A549 (cell line): ENCODE data around the gene POPDC2. TPM values are rescaled to one million over a fixed set of nuclear protein-coding genes. Genes with fewer than 3 reads are reported as not detected.
A peak's percentile ranks its signal among the peaks of the same experiment; 100 is the strongest.

Experiments
- ATAC-seq, 2 experiments: fragments of 200-7000 bp in 1 of 2; fragments of >200 bp in 1 of 2; cut with Nextera tagmentation in 1 of 2; cut with Tn5 transposase in 1 of 2; 3 replicates each; pipeline versions ENCODE4 v1.8.0 to v1.9.1; 2018 to 2020; ENCODE audit warnings: mild to moderate bottlenecking in 1 of 2, moderate library complexity in 1 of 2
- CTCF ChIA-PET: fragments of 300-600 bp; sonication (Branson Sonifier 250); formaldehyde crosslinking; extraction: SDS; loops from one replicate; lab custom pipeline; 2021; ENCODE audit warnings: antibody characterized with exemption, inconsistent platforms; lab: Yijun Ruan, JAX
- POLR2A ChIA-PET: fragments of 350-600 bp; formaldehyde crosslinking; extraction: SDS; loops from one replicate; lab custom pipeline; 2021; ENCODE audit warnings: antibody characterized with exemption, inconsistent platforms; lab: Yijun Ruan, JAX
- DNase-seq, 2 experiments: peaks; one replicate each; pipeline versions ENCODE4 v3.0.0 to v3.0.0-alpha.2; 2011 to 2016; ENCODE audit warnings: low read depth in 1 of 2, low spot score in 1 of 2
- FAIRE-seq: peaks from 2 replicates; lab custom pipeline; 2011; peaks lifted over from hg19 to GRCh38; lab: Jason Lieb, UNC
- H3K27ac ChIP-seq, 2 experiments: fragments of >200 bp; sonication (Bioruptor Twin); formaldehyde crosslinking; 3 replicates each; pipeline ENCODE4 v1.5.1; 2016 to 2017
- H3K4me1 ChIP-seq: fragments of >200 bp; sonication (Bioruptor Twin); formaldehyde crosslinking; 3 replicates; pipeline ENCODE4 v1.6.1; 2016
- H3K4me2 ChIP-seq: fragments of >200 bp; sonication (Bioruptor Twin); formaldehyde crosslinking; 3 replicates; pipeline ENCODE4 v1.6.1; 2016
- H3K4me3 ChIP-seq: fragments of >200 bp; sonication (Bioruptor Twin); formaldehyde crosslinking; 3 replicates; pipeline ENCODE4 v1.5.1; 2016
- H3K9me3 ChIP-seq: fragments of >200 bp; sonication (Bioruptor Twin); formaldehyde crosslinking; 3 replicates; pipeline ENCODE4 v1.6.1; 2016
- BHLHE40 ChIP-seq: IDR thresholded peaks from 2 replicates; pipeline ENCODE4 v1.6.1; 2012; ENCODE audit warnings: low read depth, low read length, inconsistent platforms
- CHD2 ChIP-seq: fragments of 150-350 bp; IDR thresholded peaks from 2 replicates; pipeline ENCODE4 v1.6.1; 2014; ENCODE audit warnings: low read length; ENCODE audit not compliant: partially characterized antibody
- EHF ChIP-seq: fragments of 250-450 bp; sonication (Bioruptor Pico); IDR thresholded peaks from 2 replicates; pipeline ENCODE4 v1.5.0; 2020; ENCODE audit warnings: mild to moderate bottlenecking
- ESRRA ChIP-seq: fragments of 150-350 bp; IDR thresholded peaks from 2 replicates; pipeline ENCODE4 v1.6.1; 2014; ENCODE audit warnings: mild to moderate bottlenecking, low read length, borderline replicate concordance
- FOSB ChIP-seq: fragments of 250-450 bp; sonication (Bioruptor Pico); IDR thresholded peaks from 2 replicates; pipeline ENCODE4 v1.5.0; 2020; ENCODE audit warnings: mild to moderate bottlenecking, moderate library complexity
- HEYL ChIP-seq: fragments of 250-450 bp; sonication (Bioruptor Pico); IDR thresholded peaks from 2 replicates; pipeline ENCODE4 v1.8.0; 2021; ENCODE audit warnings: mild to moderate bottlenecking, moderate library complexity
- JUNB ChIP-seq: fragments of >200 bp; sonication (Bioruptor Twin); formaldehyde crosslinking; IDR thresholded peaks from 2 replicates; pipeline ENCODE4 v1.6.1; 2016
- KDM1A ChIP-seq: fragments of 200-600 bp; sonication (generic); IDR thresholded peaks from 2 replicates; pipeline ENCODE4 v1.6.1; 2016; ENCODE audit warnings: low read depth, mild to moderate bottlenecking
- MYC ChIP-seq: IDR thresholded peaks from 2 replicates; pipeline ENCODE4 v1.6.1; 2012; ENCODE audit warnings: mild to moderate bottlenecking, inconsistent platforms, low read length, improper control_type of control experiment, borderline replicate concordance
- NPAS2 ChIP-seq: fragments of 250-450 bp; sonication (Bioruptor Pico); IDR thresholded peaks from 2 replicates; pipeline ENCODE4 v1.8.0; 2022; ENCODE audit warnings: mild to moderate bottlenecking, moderate library complexity, borderline replicate concordance
- POLR2A ChIP-seq: IDR thresholded peaks from 2 replicates; pipeline ENCODE4 v1.6.1; 2012; ENCODE audit warnings: mild to moderate bottlenecking, low read length
- POLR2AphosphoS2 ChIP-seq: conservative IDR thresholded peaks from 2 replicates; pipeline ENCODE4 v1.6.1; 2012; ENCODE audit warnings: low read length, improper control_type of control experiment, inconsistent platforms
- RAD21 ChIP-seq, 2 experiments: fragments of >200 bp in 1 of 2; sonication (Bioruptor Twin) in 1 of 2; formaldehyde crosslinking in 1 of 2; IDR thresholded peaks in 1 of 2; conservative IDR thresholded peaks in 1 of 2; 2 replicates in 1 of 2; 3 replicates in 1 of 2; pipeline ENCODE4 v1.6.1; 2012 to 2018; ENCODE audit warnings: inconsistent platforms in 1 of 2
- RARB ChIP-seq: fragments of 250-450 bp; sonication (Bioruptor Pico); IDR thresholded peaks from 2 replicates; pipeline ENCODE4 v1.8.0; 2021; ENCODE audit warnings: mild to moderate bottlenecking, moderate library complexity
- RFX5 ChIP-seq: fragments of 450-650 bp; IDR thresholded peaks from 2 replicates; pipeline ENCODE4 v1.7.1; 2014; ENCODE audit warnings: antibody characterized with exemption, mild to moderate bottlenecking, moderate library complexity
- ZFP36 ChIP-seq: fragments of 450-650 bp; IDR thresholded peaks from 2 replicates; pipeline ENCODE4 v1.6.1; 2014; ENCODE audit warnings: borderline replicate concordance; ENCODE audit not compliant: partially characterized antibody
- ZSCAN20 ChIP-seq: fragments of 250-450 bp; sonication (Bioruptor Pico); IDR thresholded peaks from 2 replicates; pipeline ENCODE4 v1.8.0; 2022; ENCODE audit warnings: mild to moderate bottlenecking, moderate library complexity
- WGBS: methylation state at CpG from one replicate; pipeline ENCODE4 v1.1.6; 2017; ENCODE audit errors: missing lambda C conversion rate; 5-methylcytosine and 5-hydroxymethylcytosine counted together
- polyA plus RNA-seq, 4 experiments: library from polyadenylated mRNA; depleted of rRNA in 3 of 4; stranded (reverse); fragments of >200 nt; fragmentation: RNase III in 1 of 4; extraction: RNeasy Plus Mini Kit Qiagen cat#74134 plus additional on column Dnase treatment in 1 of 4; gene quantifications; 2 replicates in 3 of 4; 3 replicates in 1 of 4; pipeline ENCODE4 v1.2.3, GENCODE V29; 2011 to 2017
- TF ChIP-seq, protein P1 (sequence below): fragments of 200-600 bp; sonication (generic); IDR thresholded peaks from 2 replicates; pipeline ENCODE4 v1.6.1; 2016; ENCODE audit warnings: antibody characterized with exemption, mild to moderate bottlenecking, moderate library complexity
- TF ChIP-seq, protein P2 (sequence below): IDR thresholded peaks from 2 replicates; pipeline ENCODE4 v1.6.1; 2012
- TF ChIP-seq, protein P3 (sequence below): fragments of >200 bp; sonication (Bioruptor Twin); formaldehyde crosslinking; IDR thresholded peaks from 3 replicates; pipeline ENCODE4 v1.5.1; 2016
- TF ChIP-seq, protein P4 (sequence below): fragments of 150-350 bp; IDR thresholded peaks from 2 replicates; pipeline ENCODE4 v1.6.1; 2014; ENCODE audit warnings: low read depth, mild to moderate bottlenecking, low read length

Gene POPDC2
- polyA plus RNA-seq, 2 of the 4 experiments (the other 2 are of a cell fraction) = 0.17 to 0.62 TPM

DNA sequence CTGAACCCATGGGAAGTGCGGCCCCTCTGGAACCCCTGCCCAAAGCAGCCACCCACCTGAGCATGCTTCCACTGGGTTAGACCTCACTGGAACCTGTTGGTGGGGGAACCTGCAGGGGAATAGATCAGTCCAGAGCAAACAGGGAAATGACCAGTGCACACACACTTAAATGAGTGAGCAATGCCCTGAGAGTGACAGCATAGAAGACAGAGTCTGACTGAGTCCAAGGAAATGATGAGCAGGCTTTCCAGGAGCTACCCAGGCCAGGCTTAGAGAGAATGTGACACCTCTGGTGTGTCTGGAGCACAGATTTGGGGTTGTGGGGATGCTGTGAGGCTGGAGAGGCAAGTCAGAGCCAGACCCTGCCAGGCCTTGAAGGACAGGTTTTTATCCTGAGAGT lies 34.2 kb downstream of the POPDC2 start:
- ATAC-seq (peak in 1 of 2 experiments; percentile 31; a peak in 1 of 6 replicates), DNase-seq (no peak), FAIRE-seq (no peak)
- WGBS = no CpG with 5 or more reads among the region's 1 CpG
- H3K4me1 ChIP-seq = peaks cover 4% of the 10 kb centered on the region; the same call in 1 of the 3 replicates
- no peak overlapping the region for H3K4me3 ChIP-seq
- no peaks in the 10 kb centered on the region for H3K9me3 ChIP-seq
- H3K27ac ChIP-seq = no peak overlapping the region
- CTCF ChIA-PET = no interaction called here
- no peak overlapping the region for H3K4me2 ChIP-seq
- POLR2A ChIA-PET = no interaction called here
- no peak for TF ChIP-seq BHLHE40
- no peak for TF ChIP-seq ZSCAN20 (CRISPR knock-in tag)
- no peak for TF ChIP-seq POLR2AphosphoS2
- TF ChIP-seq EHF (CRISPR knock-in tag) = no peak
- TF ChIP-seq, protein P1, sequence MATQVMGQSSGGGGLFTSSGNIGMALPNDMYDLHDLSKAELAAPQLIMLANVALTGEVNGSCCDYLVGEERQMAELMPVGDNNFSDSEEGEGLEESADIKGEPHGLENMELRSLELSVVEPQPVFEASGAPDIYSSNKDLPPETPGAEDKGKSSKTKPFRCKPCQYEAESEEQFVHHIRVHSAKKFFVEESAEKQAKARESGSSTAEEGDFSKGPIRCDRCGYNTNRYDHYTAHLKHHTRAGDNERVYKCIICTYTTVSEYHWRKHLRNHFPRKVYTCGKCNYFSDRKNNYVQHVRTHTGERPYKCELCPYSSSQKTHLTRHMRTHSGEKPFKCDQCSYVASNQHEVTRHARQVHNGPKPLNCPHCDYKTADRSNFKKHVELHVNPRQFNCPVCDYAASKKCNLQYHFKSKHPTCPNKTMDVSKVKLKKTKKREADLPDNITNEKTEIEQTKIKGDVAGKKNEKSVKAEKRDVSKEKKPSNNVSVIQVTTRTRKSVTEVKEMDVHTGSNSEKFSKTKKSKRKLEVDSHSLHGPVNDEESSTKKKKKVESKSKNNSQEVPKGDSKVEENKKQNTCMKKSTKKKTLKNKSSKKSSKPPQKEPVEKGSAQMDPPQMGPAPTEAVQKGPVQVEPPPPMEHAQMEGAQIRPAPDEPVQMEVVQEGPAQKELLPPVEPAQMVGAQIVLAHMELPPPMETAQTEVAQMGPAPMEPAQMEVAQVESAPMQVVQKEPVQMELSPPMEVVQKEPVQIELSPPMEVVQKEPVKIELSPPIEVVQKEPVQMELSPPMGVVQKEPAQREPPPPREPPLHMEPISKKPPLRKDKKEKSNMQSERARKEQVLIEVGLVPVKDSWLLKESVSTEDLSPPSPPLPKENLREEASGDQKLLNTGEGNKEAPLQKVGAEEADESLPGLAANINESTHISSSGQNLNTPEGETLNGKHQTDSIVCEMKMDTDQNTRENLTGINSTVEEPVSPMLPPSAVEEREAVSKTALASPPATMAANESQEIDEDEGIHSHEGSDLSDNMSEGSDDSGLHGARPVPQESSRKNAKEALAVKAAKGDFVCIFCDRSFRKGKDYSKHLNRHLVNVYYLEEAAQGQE = no peak
- no peak for TF ChIP-seq CHD2
- no peak for TF ChIP-seq RFX5

DNA sequence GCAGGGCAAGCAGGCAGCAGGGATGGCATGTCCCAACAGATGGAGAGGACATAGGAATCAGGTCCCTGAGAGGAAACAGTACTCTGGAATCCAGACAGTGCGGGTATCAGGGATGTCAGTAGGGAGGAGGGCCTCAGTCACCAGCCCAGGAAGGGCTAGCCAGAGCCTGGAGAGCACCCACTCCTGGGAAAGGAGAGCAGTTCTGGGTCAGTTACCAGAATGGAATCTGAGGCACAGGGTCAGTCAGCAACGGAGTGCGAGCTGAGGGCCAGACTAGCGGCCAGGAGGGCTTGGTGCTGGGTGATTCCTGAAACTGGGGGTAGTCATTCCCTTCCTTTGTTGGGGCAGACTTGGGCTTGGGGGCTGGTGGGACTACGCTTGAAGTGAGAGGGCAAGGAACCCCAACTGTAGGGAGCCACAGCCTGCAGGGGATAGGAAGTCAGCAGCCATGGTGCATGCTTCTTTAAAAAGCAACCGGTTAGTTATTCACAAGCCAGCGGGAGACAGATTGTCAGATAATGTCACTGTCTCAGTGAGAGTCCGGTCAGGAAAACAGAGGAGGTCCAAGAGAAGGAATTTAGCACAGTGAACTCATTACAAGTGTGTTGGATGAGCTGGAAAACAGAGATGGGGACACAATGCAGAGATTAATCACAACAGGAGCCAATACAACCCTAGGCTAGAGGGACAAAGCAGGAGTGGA lies 34.8 kb downstream of the POPDC2 start:
- ATAC-seq = peak in 1 of 2 experiments; percentile 33; a peak in 2 of 6 replicates
- 58% methylated on average over 7 of the region's 8 CpGs for WGBS
- no peaks in the 10 kb centered on the region for H3K9me3 ChIP-seq
- no peak overlapping the region for H3K27ac ChIP-seq
- H3K4me1 ChIP-seq = peaks cover under 1% of the 10 kb centered on the region; the same call in 1 of the 3 replicates
- POLR2A ChIA-PET = no interaction called here
- H3K4me2 ChIP-seq = no peak overlapping the region
- CTCF ChIA-PET = no interaction called here
- DNase-seq = no peak
- TF ChIP-seq RAD21 (conservative IDR thresholded peaks at IDR 0.05 in 1 of 2, IDR thresholded peaks at IDR 0.05 in 1 of 2) (no peak), ESRRA (no peak), NPAS2 (no peak), BHLHE40 (no peak), JUNB (no peak), MYC (no peak), POLR2A (no peak), KDM1A (no peak), FOSB (CRISPR knock-in tag) (no peak), RFX5 (no peak), ZFP36 (no peak), HEYL (no peak), RARB (no peak)
- TF ChIP-seq, protein P2, sequence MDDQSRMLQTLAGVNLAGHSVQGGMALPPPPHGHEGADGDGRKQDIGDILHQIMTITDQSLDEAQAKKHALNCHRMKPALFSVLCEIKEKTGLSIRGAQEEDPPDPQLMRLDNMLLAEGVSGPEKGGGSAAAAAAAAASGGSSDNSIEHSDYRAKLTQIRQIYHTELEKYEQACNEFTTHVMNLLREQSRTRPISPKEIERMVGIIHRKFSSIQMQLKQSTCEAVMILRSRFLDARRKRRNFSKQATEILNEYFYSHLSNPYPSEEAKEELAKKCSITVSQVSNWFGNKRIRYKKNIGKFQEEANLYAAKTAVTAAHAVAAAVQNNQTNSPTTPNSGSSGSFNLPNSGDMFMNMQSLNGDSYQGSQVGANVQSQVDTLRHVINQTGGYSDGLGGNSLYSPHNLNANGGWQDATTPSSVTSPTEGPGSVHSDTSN = no peak
- FAIRE-seq = no peak
- no peak overlapping the region for H3K4me3 ChIP-seq

DNA sequence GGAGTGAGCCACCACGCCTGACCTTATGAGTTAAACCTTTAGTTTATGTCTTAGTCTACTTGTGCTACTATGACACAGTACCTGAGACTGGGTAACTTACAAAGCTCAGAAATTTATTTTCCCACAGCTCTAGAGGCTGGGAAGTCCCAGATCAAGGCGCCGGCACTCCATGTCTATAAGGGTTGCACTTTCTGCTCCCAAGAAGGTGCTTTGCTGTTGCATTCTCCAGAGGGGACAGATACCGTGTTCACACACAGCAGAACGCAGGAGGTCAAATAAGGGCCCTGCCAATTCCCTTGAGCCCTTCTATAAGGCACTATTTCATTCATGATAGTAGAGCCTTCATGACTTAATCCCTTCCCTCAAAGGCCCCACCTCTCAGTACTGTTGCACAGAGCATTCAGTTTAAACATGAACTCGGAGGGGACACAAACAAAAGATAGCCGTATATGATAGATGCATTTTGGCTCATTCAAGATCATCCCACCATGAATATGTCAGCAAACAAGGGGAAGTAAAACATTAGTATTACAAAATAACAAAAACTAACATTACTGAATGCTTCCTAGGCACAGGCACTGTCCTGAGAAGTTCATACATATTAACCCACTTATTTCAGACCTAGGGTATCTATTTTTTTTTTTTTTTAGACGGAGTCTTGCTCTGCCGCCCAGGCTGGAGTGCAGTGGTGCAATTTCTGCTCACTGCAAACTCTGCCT lies 36.2 kb downstream of the POPDC2 start:
- Histone ChIP-seq H3K4me1 (no peaks in the 10 kb centered on the region), H3K27ac (no peak overlapping the region), H3K4me3 (no peak overlapping the region), H3K9me3 (no peaks in the 10 kb centered on the region), H3K4me2 (no peak overlapping the region)
- POLR2A ChIA-PET = no interaction called here
- CTCF ChIA-PET = no interaction called here
- 80% methylated on average over 9 of the region's 9 CpGs for WGBS
- FAIRE-seq (no peak), DNase-seq (no peak), ATAC-seq (no peak)
- TF ChIP-seq, protein P3, sequence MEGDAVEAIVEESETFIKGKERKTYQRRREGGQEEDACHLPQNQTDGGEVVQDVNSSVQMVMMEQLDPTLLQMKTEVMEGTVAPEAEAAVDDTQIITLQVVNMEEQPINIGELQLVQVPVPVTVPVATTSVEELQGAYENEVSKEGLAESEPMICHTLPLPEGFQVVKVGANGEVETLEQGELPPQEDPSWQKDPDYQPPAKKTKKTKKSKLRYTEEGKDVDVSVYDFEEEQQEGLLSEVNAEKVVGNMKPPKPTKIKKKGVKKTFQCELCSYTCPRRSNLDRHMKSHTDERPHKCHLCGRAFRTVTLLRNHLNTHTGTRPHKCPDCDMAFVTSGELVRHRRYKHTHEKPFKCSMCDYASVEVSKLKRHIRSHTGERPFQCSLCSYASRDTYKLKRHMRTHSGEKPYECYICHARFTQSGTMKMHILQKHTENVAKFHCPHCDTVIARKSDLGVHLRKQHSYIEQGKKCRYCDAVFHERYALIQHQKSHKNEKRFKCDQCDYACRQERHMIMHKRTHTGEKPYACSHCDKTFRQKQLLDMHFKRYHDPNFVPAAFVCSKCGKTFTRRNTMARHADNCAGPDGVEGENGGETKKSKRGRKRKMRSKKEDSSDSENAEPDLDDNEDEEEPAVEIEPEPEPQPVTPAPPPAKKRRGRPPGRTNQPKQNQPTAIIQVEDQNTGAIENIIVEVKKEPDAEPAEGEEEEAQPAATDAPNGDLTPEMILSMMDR = no peak
- TF ChIP-seq, protein P1 = no peak
- TF ChIP-seq, protein P4, sequence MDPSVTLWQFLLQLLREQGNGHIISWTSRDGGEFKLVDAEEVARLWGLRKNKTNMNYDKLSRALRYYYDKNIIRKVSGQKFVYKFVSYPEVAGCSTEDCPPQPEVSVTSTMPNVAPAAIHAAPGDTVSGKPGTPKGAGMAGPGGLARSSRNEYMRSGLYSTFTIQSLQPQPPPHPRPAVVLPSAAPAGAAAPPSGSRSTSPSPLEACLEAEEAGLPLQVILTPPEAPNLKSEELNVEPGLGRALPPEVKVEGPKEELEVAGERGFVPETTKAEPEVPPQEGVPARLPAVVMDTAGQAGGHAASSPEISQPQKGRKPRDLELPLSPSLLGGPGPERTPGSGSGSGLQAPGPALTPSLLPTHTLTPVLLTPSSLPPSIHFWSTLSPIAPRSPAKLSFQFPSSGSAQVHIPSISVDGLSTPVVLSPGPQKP = no peak
